Measurements from ENCODE around the gene KIAA0319L. TPM values are rescaled to one million over a fixed set of nuclear protein-coding genes. Genes with fewer than 3 reads are reported as not detected.

KIAA0319L gene
- total RNA-seq, 2 donors from 2014 or later, result 109 to 124 TPM

DNA sequence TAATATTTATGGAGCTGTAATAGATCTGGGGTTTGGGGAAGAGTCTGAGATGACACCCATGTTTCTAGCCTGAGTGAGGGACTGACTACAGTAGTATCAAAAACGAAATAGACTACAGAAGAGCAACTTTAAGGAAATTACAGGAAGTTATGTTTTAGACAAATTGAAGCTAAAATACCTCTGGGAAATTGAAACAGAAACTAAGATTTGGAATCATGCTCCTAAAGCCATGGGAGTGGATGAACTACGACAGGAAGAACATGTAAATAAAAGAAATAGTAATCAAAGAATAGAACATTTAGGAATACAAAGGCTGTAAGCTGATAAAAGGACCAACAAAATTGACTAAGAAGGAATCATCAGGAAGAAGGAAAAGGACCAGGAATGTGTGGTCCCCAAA lies 68.9 kb downstream of the KIAA0319L start:
- intact Hi-C loops (cut with DNase I), result no loop called here
- no peak for DNase-seq (ENCODE audit: low spot score)
- WGBS, result 34% methylated on average over 2 of the region's 2 CpGs
- TF ChIP-seq POLR2AphosphoS5 (IDR thresholded peaks at IDR 0.05) (no peak), POLR2A (IDR thresholded peaks at IDR 0.05) (no peak)
- TF ChIP-seq, protein P1, sequence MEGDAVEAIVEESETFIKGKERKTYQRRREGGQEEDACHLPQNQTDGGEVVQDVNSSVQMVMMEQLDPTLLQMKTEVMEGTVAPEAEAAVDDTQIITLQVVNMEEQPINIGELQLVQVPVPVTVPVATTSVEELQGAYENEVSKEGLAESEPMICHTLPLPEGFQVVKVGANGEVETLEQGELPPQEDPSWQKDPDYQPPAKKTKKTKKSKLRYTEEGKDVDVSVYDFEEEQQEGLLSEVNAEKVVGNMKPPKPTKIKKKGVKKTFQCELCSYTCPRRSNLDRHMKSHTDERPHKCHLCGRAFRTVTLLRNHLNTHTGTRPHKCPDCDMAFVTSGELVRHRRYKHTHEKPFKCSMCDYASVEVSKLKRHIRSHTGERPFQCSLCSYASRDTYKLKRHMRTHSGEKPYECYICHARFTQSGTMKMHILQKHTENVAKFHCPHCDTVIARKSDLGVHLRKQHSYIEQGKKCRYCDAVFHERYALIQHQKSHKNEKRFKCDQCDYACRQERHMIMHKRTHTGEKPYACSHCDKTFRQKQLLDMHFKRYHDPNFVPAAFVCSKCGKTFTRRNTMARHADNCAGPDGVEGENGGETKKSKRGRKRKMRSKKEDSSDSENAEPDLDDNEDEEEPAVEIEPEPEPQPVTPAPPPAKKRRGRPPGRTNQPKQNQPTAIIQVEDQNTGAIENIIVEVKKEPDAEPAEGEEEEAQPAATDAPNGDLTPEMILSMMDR (IDR thresholded peaks at IDR 0.05), result no peak
- Histone ChIP-seq H3K36me3 (no peaks in the 10 kb centered on the region), H3K4me3 (no peak overlapping the region), H3K9me3 (no peaks in the 10 kb centered on the region), H3K27ac (no peak overlapping the region), H3K27me3 (replicated peaks; ENCODE audit: insufficient read depth) (no peaks in the 10 kb centered on the region), H3K4me1 (replicated peaks) (no peaks in the 10 kb centered on the region)

DNA sequence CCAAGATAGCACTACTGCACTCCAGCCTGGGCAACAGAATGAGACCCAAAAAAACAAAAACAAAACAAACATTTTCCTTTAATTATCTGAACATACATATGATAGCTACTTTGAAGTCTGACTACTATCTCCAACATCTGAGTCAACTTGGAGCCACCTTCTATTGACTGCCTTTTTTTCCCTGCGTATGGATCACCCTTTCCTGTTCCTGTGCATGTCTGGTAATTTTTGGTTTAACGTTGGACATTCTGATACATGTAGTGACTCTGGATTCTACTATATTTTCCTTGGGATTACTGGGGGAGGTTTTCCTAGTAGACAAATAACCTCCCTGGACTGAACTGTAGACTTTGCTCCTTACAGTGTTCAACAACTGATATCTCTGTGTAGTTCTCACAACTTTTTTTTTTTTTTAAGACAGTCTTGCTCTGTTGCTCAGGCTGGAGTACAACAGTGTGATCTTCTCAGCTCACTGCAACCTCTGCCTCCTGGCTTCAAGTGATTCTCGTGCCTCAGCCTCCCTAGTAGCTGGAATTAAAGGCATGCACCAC lies 70.3 kb downstream of the KIAA0319L start:
- Histone ChIP-seq H3K27me3 (replicated peaks; ENCODE audit: insufficient read depth) (no peaks in the 10 kb centered on the region), H3K4me1 (replicated peaks) (no peaks in the 10 kb centered on the region), H3K9me3 (no peaks in the 10 kb centered on the region), H3K27ac (no peak overlapping the region), H3K4me3 (no peak overlapping the region), H3K36me3 (no peaks in the 10 kb centered on the region)
- 98% methylated on average over 3 of the region's 3 CpGs for WGBS
- no peak for DNase-seq (ENCODE audit: low spot score)
- TF ChIP-seq, protein P1 (IDR thresholded peaks at IDR 0.05), result no peak
- TF ChIP-seq POLR2A (IDR thresholded peaks at IDR 0.05) (no peak), POLR2AphosphoS5 (IDR thresholded peaks at IDR 0.05) (no peak)
- intact Hi-C loops (cut with DNase I), result no loop called here

DNA sequence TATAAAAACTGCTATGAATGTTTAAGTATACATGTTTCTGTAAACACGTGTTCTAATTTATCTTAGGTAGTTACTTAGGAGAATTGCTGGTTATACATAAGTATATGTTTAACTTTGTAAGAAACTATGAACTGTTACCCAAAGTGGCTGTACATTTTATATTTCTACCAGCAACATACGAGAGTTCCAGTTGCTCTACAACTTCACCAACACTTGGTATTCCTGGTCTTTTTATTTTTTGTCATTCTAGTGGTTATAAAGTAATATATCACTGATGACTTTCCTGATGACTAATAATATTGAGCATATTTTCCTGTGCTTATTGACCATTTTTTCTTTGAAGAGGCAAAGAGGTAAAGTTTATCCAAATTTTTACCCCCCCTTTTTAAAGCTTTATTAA lies 76.0 kb downstream of the KIAA0319L start:
- H3K9me3 ChIP-seq, result no peaks in the 10 kb centered on the region
- 97% methylated on average over 2 of the region's 2 CpGs for WGBS

DNA sequence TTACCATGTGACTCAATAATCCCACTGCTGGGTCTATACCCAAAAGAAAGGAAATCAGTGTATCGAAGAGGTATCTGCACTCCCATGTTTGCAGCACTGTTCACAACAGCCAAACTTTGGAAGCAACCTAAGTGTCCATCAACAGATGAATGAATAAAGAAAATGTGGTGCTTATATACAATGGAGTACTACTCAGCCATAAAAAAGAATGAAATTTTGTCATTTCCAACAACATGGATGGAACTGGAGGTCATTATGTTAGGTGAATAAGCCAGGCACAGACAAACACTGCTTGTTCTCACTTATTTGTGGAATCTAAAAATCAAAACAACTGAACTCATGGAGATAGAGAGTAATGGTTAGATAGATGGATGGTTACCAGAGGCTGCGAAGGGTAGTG lies 79.3 kb downstream of the KIAA0319L start:
- WGBS, result 96% methylated on average over 2 of the region's 2 CpGs
- H3K27me3 ChIP-seq (replicated peaks; ENCODE audit: insufficient read depth), result no peaks in the 10 kb centered on the region
- intact Hi-C loops (cut with DNase I), result no loop called here
- no peaks in the 10 kb centered on the region for H3K36me3 ChIP-seq
- no peak overlapping the region for H3K27ac ChIP-seq
- H3K9me3 ChIP-seq, result no peaks in the 10 kb centered on the region
- H3K4me3 ChIP-seq, result no peak overlapping the region
- no peak for DNase-seq (ENCODE audit: low spot score)
- H3K4me1 ChIP-seq (replicated peaks), result no peaks in the 10 kb centered on the region
- TF ChIP-seq POLR2A (IDR thresholded peaks at IDR 0.05), result no peak

More for the DNA sequence above, 76.0 kb downstream of the KIAA0319L start:
- no peaks in the 10 kb centered on the region for H3K27me3 ChIP-seq (replicated peaks; ENCODE audit: insufficient read depth)
- H3K27ac ChIP-seq, result no peak overlapping the region
- intact Hi-C loops (cut with DNase I), result no loop called here
- no peak overlapping the region for H3K4me3 ChIP-seq
- no peaks in the 10 kb centered on the region for H3K4me1 ChIP-seq (replicated peaks)
- DNase-seq (ENCODE audit: low spot score), result no peak
- no peak for TF ChIP-seq POLR2AphosphoS5 (IDR thresholded peaks at IDR 0.05)
- no peak for TF ChIP-seq POLR2A (IDR thresholded peaks at IDR 0.05)
- TF ChIP-seq, protein P1 (IDR thresholded peaks at IDR 0.05), result no peak
- H3K36me3 ChIP-seq, result no peaks in the 10 kb centered on the region

DNA sequence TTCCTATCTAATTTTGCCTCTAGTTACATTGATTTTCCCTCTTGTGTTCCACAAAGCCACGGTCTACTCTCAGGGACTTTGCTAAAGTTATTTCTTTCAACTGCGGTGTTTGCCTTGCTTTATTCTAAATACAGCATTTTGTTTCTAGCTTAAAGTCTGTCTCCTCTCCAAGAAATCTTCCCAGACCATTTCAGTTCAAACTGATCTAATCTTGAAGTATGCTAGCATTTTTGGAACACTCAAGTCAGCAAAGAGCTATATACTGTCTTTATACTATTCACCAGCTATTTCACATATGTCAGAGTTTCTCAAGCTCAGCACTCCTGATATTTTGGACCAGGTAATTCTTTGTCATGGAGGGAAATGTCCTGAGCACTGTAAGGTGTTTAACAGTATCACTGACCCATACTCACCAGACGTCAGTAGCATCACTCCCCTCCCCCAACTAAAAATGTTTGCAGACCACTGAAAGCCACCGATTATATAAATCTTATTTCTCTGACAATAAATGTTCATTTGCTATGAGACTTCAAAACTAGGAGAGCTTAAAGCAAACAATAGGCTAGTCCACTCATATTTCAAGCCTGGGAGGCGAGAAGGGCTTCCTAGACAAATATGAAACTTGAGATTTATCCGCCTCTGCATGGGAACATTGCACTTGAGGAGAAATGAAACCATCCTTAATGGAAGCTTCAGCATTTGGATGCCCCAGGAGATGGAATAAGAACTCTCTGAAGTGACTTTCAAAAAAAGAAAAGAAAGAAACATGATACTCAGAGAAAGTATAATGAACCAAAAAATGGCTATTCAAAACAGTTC lies 81.1 kb downstream of the KIAA0319L start:
- Histone ChIP-seq H3K27me3 (replicated peaks; ENCODE audit: insufficient read depth) (no peaks in the 10 kb centered on the region), H3K4me3 (no peak overlapping the region), H3K27ac (no peak overlapping the region), H3K36me3 (no peaks in the 10 kb centered on the region), H3K4me1 (replicated peaks) (no peaks in the 10 kb centered on the region), H3K9me3 (no peaks in the 10 kb centered on the region)
- intact Hi-C loops (cut with DNase I), result no loop called here
- TF ChIP-seq, protein P1 (IDR thresholded peaks at IDR 0.05), result no peak
- WGBS, result 47% methylated on average over 6 of the region's 6 CpGs
- DNase-seq (ENCODE audit: low spot score), result no peak

Measured in prostate gland (tissue), 2 donors.